Astrocyte (in vitro differentiated cells and primary cell): ENCODE results near the gene MOV10L1.

Experiments
- EZH2 ChIP-seq: IDR thresholded peaks from 2 replicates; pipeline ENCODE4 v1.6.1; 2012; ENCODE audit warnings: mild to moderate bottlenecking, low read length, inconsistent platforms; ENCODE audit not compliant: insufficient read depth
- TF ChIP-seq, protein P1 (sequence below): IDR thresholded peaks from 2 replicates; pipeline ENCODE4 v1.5.1; 2011; ENCODE audit warnings: low read depth, mild to moderate bottlenecking, inconsistent platforms, low read length, moderate library complexity; ENCODE audit not compliant: insufficient read depth

DNA sequence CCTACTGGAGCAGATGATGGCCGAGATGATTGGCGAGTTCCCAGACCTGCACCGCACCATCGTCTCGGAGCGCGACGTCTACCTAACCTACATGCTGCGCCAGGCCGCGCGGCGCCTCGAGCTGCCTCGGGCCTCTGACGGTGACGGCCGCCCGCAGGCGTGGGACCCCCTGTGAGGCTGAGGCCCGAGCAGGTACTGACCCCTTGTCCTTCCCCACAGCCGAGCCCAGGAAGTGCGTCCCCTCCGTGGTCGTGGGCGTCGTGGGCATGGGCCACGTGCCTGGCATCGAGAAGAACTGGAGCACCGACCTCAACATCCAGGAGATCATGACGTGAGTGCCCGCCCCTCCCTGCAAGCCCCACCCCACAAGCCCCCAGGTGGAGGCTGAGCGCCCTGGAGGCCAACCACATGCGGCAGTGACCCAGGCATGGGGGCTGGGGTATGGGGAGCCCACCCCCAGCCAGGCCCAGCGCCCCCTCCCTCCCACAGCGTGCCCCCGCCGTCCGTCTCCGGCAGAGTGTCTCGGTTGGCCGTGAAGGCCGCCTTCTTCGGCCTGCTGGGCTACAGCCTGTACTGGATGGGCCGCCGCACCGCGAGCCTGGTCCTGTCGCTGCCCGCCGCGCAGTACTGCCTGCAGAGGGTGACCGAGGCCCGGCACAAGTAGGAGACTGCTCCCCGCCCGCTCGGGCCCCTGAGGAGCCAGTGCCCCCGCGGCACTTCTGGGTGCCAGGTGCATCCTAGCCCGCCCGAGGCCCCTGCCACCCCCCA, 108.2 kb downstream of the MOV10L1 start:
- TF ChIP-seq, protein P1, sequence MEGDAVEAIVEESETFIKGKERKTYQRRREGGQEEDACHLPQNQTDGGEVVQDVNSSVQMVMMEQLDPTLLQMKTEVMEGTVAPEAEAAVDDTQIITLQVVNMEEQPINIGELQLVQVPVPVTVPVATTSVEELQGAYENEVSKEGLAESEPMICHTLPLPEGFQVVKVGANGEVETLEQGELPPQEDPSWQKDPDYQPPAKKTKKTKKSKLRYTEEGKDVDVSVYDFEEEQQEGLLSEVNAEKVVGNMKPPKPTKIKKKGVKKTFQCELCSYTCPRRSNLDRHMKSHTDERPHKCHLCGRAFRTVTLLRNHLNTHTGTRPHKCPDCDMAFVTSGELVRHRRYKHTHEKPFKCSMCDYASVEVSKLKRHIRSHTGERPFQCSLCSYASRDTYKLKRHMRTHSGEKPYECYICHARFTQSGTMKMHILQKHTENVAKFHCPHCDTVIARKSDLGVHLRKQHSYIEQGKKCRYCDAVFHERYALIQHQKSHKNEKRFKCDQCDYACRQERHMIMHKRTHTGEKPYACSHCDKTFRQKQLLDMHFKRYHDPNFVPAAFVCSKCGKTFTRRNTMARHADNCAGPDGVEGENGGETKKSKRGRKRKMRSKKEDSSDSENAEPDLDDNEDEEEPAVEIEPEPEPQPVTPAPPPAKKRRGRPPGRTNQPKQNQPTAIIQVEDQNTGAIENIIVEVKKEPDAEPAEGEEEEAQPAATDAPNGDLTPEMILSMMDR, result no peak
- no peak for TF ChIP-seq EZH2
